K562 (cell line): ENCODE data around the gene SLC30A7. TPM values are rescaled to one million over a fixed set of nuclear protein-coding genes. Genes with fewer than 3 reads are reported as not detected.

Source experiments
- ATAC-seq: fragments of 200-7000 bp; cut with Tn5 transposase; 3 replicates; pipeline ENCODE4 v1.9.1; 2020; ENCODE audit warnings: moderate library complexity
- BruUV-seq: library from RNA; stranded (reverse); fragments of 400-500 nt; replicated peaks from 2 replicates; lab custom pipeline; 2021; lab: Mats Ljungman, UMichigan
- CTCF ChIA-PET: fragments of 300-600 bp; formaldehyde crosslinking; extraction: SDS; loops from one replicate; lab custom pipeline; 2021; ENCODE audit warnings: low intra/inter-chr PET ratio; lab: Yijun Ruan, JAX
- POLR2A ChIA-PET: fragments of 300-600, 350-650 bp; sonication (Branson Sonifier 250); formaldehyde crosslinking; extraction: SDS; loops from one replicate; lab custom pipeline; 2021; ENCODE audit warnings: antibody characterized with exemption, inconsistent platforms; lab: Yijun Ruan, JAX
- DNase-seq, 4 experiments: peaks; one replicate each; pipeline versions ENCODE4 v3.0.0 to v3.0.0-alpha.2; 2011 to 2018; ENCODE audit warnings: low spot score in 3 of 4, mixed read lengths in 3 of 4; ENCODE audit errors: extremely low read depth in 1 of 4
- FAIRE-seq: peaks from 2 replicates; lab custom pipeline; 2011; peaks lifted over from hg19 to GRCh38; lab: Jason Lieb, UNC
- H2AFZ ChIP-seq: 2 replicates; pipeline ENCODE4 v1.6.0; 2011; ENCODE audit warnings: low read depth, low read length, control low read depth, inconsistent platforms
- H3K27ac ChIP-seq: fragments of 200-600 bp; 3 replicates; pipeline ENCODE4 v1.8.0; 2011; ENCODE audit warnings: low read depth, mild to moderate bottlenecking, control low read depth, inconsistent platforms, low read length, moderate library complexity, mixed read lengths; ENCODE audit errors: extremely low read depth
- H3K27me3 ChIP-seq, 2 experiments: fragments of 300-600 bp in 1 of 2; 2 replicates in 1 of 2; 3 replicates in 1 of 2; pipeline versions ENCODE4 v1.6.0 to v1.8.0; 2011; ENCODE audit warnings: inconsistent platforms in 2 of 2, low read length in 2 of 2, mild to moderate bottlenecking in 1 of 2, mixed read lengths in 1 of 2, moderate library complexity in 1 of 2; ENCODE audit not compliant: control insufficient read depth in 2 of 2, insufficient read depth in 2 of 2
- H3K36me3 ChIP-seq: fragments of 300-600 bp; 3 replicates; pipeline ENCODE4 v1.8.0; 2011; ENCODE audit warnings: mild to moderate bottlenecking, low read length, inconsistent platforms; ENCODE audit not compliant: control insufficient read depth, insufficient read depth
- H3K4me1 ChIP-seq, 2 experiments: fragments of 200-600 bp in 1 of 2; replicated peaks in 1 of 2; 2 replicates in 1 of 2; 3 replicates in 1 of 2; pipeline versions ENCODE4 v1.5.1 to v1.8.0; 2011; ENCODE audit warnings: inconsistent platforms in 2 of 2, low read length in 2 of 2, mild to moderate bottlenecking in 1 of 2, mixed read lengths in 1 of 2, moderate library complexity in 1 of 2; ENCODE audit not compliant: control insufficient read depth in 2 of 2, insufficient read depth in 2 of 2
- H3K4me2 ChIP-seq: 2 replicates; pipeline ENCODE4 v1.6.1; 2011; ENCODE audit warnings: low read length, control low read depth, inconsistent platforms, mixed read lengths; ENCODE audit not compliant: insufficient read depth
- H3K4me3 ChIP-seq: fragments of 200-600 bp; sonication (generic), shearing (Covaris generic); 2 replicates; pipeline ENCODE4 v1.5.1; 2016; ENCODE audit warnings: control low read depth, inconsistent platforms
- H3K79me2 ChIP-seq: fragments of 200-600 bp; 3 replicates; pipeline ENCODE4 v1.8.0; 2011; ENCODE audit warnings: low read length, inconsistent platforms; ENCODE audit not compliant: control insufficient read depth, insufficient read depth
- H3K9ac ChIP-seq, 2 experiments: 2 replicates each; pipeline versions ENCODE4 v1.6.0 to v1.6.1; 2011; ENCODE audit warnings: low read depth in 2 of 2, low read length in 2 of 2, control low read depth in 1 of 2, inconsistent platforms in 1 of 2, mild to moderate bottlenecking in 1 of 2, mixed read lengths in 1 of 2; ENCODE audit not compliant: insufficient read depth in 1 of 2
- H3K9me1 ChIP-seq: one replicate; pipeline ENCODE4 v1.6.0; 2011; ENCODE audit warnings: inconsistent platforms, mild to moderate bottlenecking, low read length, moderate library complexity; ENCODE audit not compliant: control insufficient read depth, insufficient read depth
- H3K9me3 ChIP-seq: replicated peaks from 2 replicates; pipeline ENCODE4 v1.5.1; 2011; ENCODE audit warnings: low read depth, low read length, inconsistent platforms; ENCODE audit not compliant: control insufficient read depth, insufficient read depth
- H4K20me1 ChIP-seq: replicated peaks from 2 replicates; pipeline ENCODE4 v1.6.1; 2011; ENCODE audit warnings: low read length, inconsistent platforms, mixed read lengths; ENCODE audit not compliant: control insufficient read depth, insufficient read depth
- ARID2 ChIP-seq: fragments of 450-650 bp; IDR thresholded peaks from 2 replicates; pipeline ENCODE4 v1.6.1; 2017; ENCODE audit warnings: antibody characterized with exemption, mild to moderate bottlenecking
- BCL6 ChIP-seq: fragments of 250-450 bp; sonication (Bioruptor Pico); IDR thresholded peaks from 2 replicates; pipeline ENCODE4 v1.4.0; 2020
- BRCA1 ChIP-seq, 2 experiments: fragments of 450-650 bp in 1 of 2; sonication (generic) in 1 of 2; formaldehyde crosslinking in 1 of 2; IDR thresholded peaks; 2 replicates each; pipeline versions ENCODE4 v1.5.0 to v1.6.1; 2017 to 2020; ENCODE audit warnings: mild to moderate bottlenecking in 1 of 2, missing genetic modification reagents in 1 of 2
- CBFA2T3 ChIP-seq: fragments of 450-650 bp; IDR thresholded peaks from 2 replicates; pipeline ENCODE4 v1.6.1; 2017
- FUS ChIP-seq: fragments of 200-400 bp; formaldehyde crosslinking; optimal IDR thresholded peaks from 2 replicates; pipeline ENCODE3; 2017; ENCODE audit warnings: low read depth, low read length
- GATA2 ChIP-seq: sonication (generic); formaldehyde crosslinking; IDR thresholded peaks from 2 replicates; pipeline ENCODE4 v1.4.0; 2020; ENCODE audit warnings: mild to moderate bottlenecking, missing genetic modification reagents
- GTF2F1 ChIP-seq: IDR thresholded peaks from 2 replicates; pipeline ENCODE4 v1.6.1; 2011; ENCODE audit warnings: low read depth, low read length, improper control_type of control experiment
- ILK ChIP-seq: fragments of 450-650 bp; IDR thresholded peaks from 2 replicates; pipeline ENCODE4 v1.6.1; 2016; ENCODE audit warnings: missing genetic modification characterization, low read depth, mild to moderate bottlenecking, missing compliant biosample characterization, moderate library complexity, borderline replicate concordance
- KDM2B ChIP-seq: fragments of 250-450 bp; sonication (Bioruptor Pico); IDR thresholded peaks from 2 replicates; pipeline ENCODE4 v1.8.0; 2021; ENCODE audit warnings: mild to moderate bottlenecking, moderate library complexity
- MLX ChIP-seq, 2 experiments: fragments of 450-650 bp in 1 of 2; sonication (generic) in 1 of 2; formaldehyde crosslinking; conservative IDR thresholded peaks; 2 replicates each; pipeline versions ENCODE4 v1.4.0 to v1.8.1; 2020 to 2022; ENCODE audit warnings: mild to moderate bottlenecking in 1 of 2, missing genetic modification reagents in 1 of 2
- RAD21 ChIP-seq, 2 experiments: fragments of 250-450 bp in 1 of 2; fragments of 450-650 bp in 1 of 2; sonication (Bioruptor Pico) in 1 of 2; formaldehyde crosslinking in 1 of 2; IDR thresholded peaks in 1 of 2; conservative IDR thresholded peaks in 1 of 2; 2 replicates each; pipeline versions ENCODE4 v1.4.0 to v1.8.0; 2020 to 2022; ENCODE audit warnings: mild to moderate bottlenecking in 2 of 2, moderate library complexity in 1 of 2
- SMARCE1 ChIP-seq: fragments of 450-650 bp; IDR thresholded peaks from 2 replicates; pipeline ENCODE4 v1.7.1; 2016; ENCODE audit warnings: mild to moderate bottlenecking
- SNIP1 ChIP-seq: fragments of 450-650 bp; IDR thresholded peaks from 2 replicates; pipeline ENCODE4 v1.7.1; 2017; ENCODE audit warnings: low read depth, mild to moderate bottlenecking
- TAL1 ChIP-seq: fragments of 450-650 bp; IDR thresholded peaks from 2 replicates; pipeline ENCODE4 v1.6.1; 2016; ENCODE audit warnings: mild to moderate bottlenecking
- TBL1XR1 ChIP-seq, 2 experiments: IDR thresholded peaks; 2 replicates each; pipeline ENCODE4 v1.6.1; 2012; ENCODE audit warnings: improper control_type of control experiment in 2 of 2, low read length in 2 of 2, mild to moderate bottlenecking in 1 of 2
- YY1 ChIP-seq, 3 experiments: IDR thresholded peaks; 2 replicates each; pipeline ENCODE4 v1.6.1; 2011; ENCODE audit warnings: low read length in 2 of 3, mild to moderate bottlenecking in 2 of 3, moderate library complexity in 2 of 3, borderline replicate concordance in 1 of 3, control low read depth in 1 of 3, low read depth in 1 of 3; ENCODE audit not compliant: insufficient read depth in 3 of 3, insufficient replicate concordance in 2 of 3, control insufficient read depth in 1 of 3, insufficient read length in 1 of 3; ENCODE audit errors: extremely low read depth in 1 of 3
- ZBTB1 ChIP-seq: sonication (generic); formaldehyde crosslinking; IDR thresholded peaks from 2 replicates; pipeline ENCODE4 v1.8.1; 2023; ENCODE audit warnings: missing genetic modification reagents, low read depth, mild to moderate bottlenecking, borderline replicate concordance
- ZNF23 ChIP-seq: fragments of 250-450 bp; sonication (Bioruptor Pico); IDR thresholded peaks from 2 replicates; pipeline ENCODE4 v1.4.0; 2020; ENCODE audit warnings: mild to moderate bottlenecking
- WGBS: fragments of 100-300 bp; shearing (Covaris generic); methylation state at CpG from one replicate; pipeline ENCODE4 v1.1.6; 2016; ENCODE audit warnings: low coverage, mixed read lengths; ENCODE audit not compliant: insufficient coverage; ENCODE audit errors: missing lambda C conversion rate; 5-methylcytosine and 5-hydroxymethylcytosine counted together
- in situ Hi-C: fragments of 300-500 bp; cut with MboI; formaldehyde crosslinking; loops from 4 replicates; pipeline ENCODE4 v1.15.0; 2018; ENCODE audit warnings: inconsistent platforms, mixed read lengths
- intact Hi-C: fragments of 100-400 bp; cut with micrococcal nuclease; formaldehyde crosslinking; loops from 2 replicates; pipeline ENCODE4 v1.14.2; 2022
- polyA plus RNA-seq, 8 experiments: library from polyadenylated mRNA; depleted of rRNA in 4 of 8; stranded (reverse) in 5 of 8; unstranded in 3 of 8; fragments of >200 nt; fragmentation: Nextera tagmentation in 2 of 8; fragmentation: Illumina TruSeq in 1 of 8; extraction: Ambion mirVana in 2 of 8; extraction: Trizol in 1 of 8; gene quantifications; 2 replicates each; pipeline versions ENCODE4 v1.2.1 to v1.2.3, GENCODE V29; 2011 to 2014; ENCODE audit warnings: inconsistent platforms in 1 of 8, missing spikeins in 1 of 8
- total RNA-seq, 7 experiments: library from RNA; depleted of rRNA in 6 of 7; stranded (reverse); fragments of >200 nt in 6 of 7; fragmentation: Illumina TruSeq in 2 of 7; extraction: Trizol in 2 of 7; gene quantifications; 2 replicates each; pipeline versions ENCODE4 v1.2.1 to v1.2.3, GENCODE V29; 2011 to 2021; ENCODE audit warnings: low replicate concordance in 1 of 7

Gene SLC30A7
- total and polyA plus RNA-seq, 9 of the 15 experiments (the other 6 are each of a cell fraction or from before 2014, with no cell fraction given) = 3.5 to 17.1 (median 7.2) TPM

DNA sequence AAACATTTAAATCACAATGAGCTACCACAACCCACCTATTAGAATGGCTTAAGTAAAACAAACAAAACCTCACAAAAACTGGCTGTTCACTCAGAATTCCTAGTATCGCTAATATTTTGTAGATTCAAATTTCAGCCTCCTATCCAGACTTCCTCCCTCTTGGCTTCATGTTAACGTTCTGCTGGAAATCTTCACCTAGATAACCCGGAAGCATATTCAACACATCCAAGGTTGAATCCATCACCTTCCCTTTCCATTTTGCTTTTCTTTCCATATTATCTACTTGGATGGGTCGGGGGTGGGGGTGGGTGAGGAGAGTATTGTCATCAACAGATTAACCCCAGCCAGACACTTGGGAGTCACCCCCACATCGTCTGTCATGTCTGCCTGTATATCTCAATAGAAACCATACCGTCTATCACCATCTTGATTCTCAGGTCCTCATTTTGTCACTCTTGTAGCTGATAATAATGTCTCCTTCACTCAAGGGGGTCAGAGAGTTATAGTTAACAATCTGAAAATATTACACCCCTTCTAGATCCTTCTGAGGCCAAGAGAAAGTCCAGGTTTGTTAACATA lies 131.4 kb downstream of the SLC30A7 start (continued):
- TF ChIP-seq TBL1XR1 (IDR thresholded peaks at IDR 0.05; ENCODE audit: low read length in 2 of 2) = 0 out of 4 replicates have a peak, but pooled peaks of 1 of the 2 experiments have one; percentile 13
- TF ChIP-seq BCL6 (CRISPR knock-in tag) = no peak
- TF ChIP-seq YY1 (IDR thresholded peaks at IDR 0.05; ENCODE audit: borderline replicate concordance in 1 of 3, control insufficient read depth in 1 of 3, extremely low read depth in 1 of 3, insufficient read depth in 3 of 3, insufficient read length in 1 of 3, insufficient replicate concordance in 2 of 3, low read depth in 1 of 3, low read length in 2 of 3) = peak in 1 of 3 experiments; percentile 61
- TF ChIP-seq CBFA2T3 = peak; percentile 49
- TF ChIP-seq, all 486 proteins: peak for 17

- no peak for FAIRE-seq
- POLR2A ChIA-PET = no interaction called here
- no peak for TF ChIP-seq FUS
- TF ChIP-seq SMARCE1 = no peak
- no peak for TF ChIP-seq GATA2 (CRISPR knock-in tag)
- no peak for TF ChIP-seq TAL1
- no peak for TF ChIP-seq ARID2
- no peak for TF ChIP-seq BRCA1 (IDR thresholded peaks at IDR 0.05)
- TF ChIP-seq BRCA1 (CRISPR knock-in tag; IDR thresholded peaks at IDR 0.05) = no peak
- TF ChIP-seq ZNF23 (CRISPR knock-in tag) = no peak
- TF ChIP-seq MLX (CRISPR knock-in tag; conservative IDR thresholded peaks at IDR 0.05) = no peak
- TF ChIP-seq ILK = no peak
- TF ChIP-seq SNIP1 = no peak
- no peak for TF ChIP-seq ZBTB1 (CRISPR knock-in tag)
- TF ChIP-seq GTF2F1 = no peak
- TF ChIP-seq RAD21 (CRISPR knock-in tag; conservative IDR thresholded peaks at IDR 0.05 in 1 of 2, IDR thresholded peaks at IDR 0.05 in 1 of 2) = no peak
- TF ChIP-seq KDM2B = no peak
- TF ChIP-seq, all 486 proteins: peak for 0
- no peak overlapping the region for H3K9ac ChIP-seq
- no TSS peak for BruUV-seq
- intact Hi-C loops (loop anchor here (5.0 to 10.0 kb wide), 2 partner anchors 209 to 256 kb away; partner anchors contain the start of gene S1PR1), in situ Hi-C loops (no loop called here)
- H2AFZ ChIP-seq = no peak overlapping the region
- ATAC-seq = no peak
- peaks cover 18% of the 10 kb centered on the region for H3K36me3 ChIP-seq
- H3K27me3 ChIP-seq = no peaks in the 10 kb centered on the region
- H3K4me2 ChIP-seq = no peak overlapping the region
- DNase-seq = no peak
- no peak overlapping the region for H3K27ac ChIP-seq
- H3K4me1 ChIP-seq = peaks cover 4 to 8% of the 10 kb centered on the region in 2 experiments; a peak in 2 of 5 replicates
- WGBS = 48% methylated on average over 2 of the region's 2 CpGs
- H3K4me3 ChIP-seq = no peak overlapping the region
- peaks cover 74% of the 10 kb centered on the region for H3K79me2 ChIP-seq
- CTCF ChIA-PET = no interaction called here
- no peaks in the 10 kb centered on the region for H3K9me3 ChIP-seq
- H4K20me1 ChIP-seq = no peaks in the 10 kb centered on the region
- H3K9me1 ChIP-seq = no peaks in the 10 kb centered on the region
Measured at GRCh38 chr1:101028466-101028865, 132.6 kb downstream of the SLC30A7 start.
